ENCODE data around the gene BAAT. TPM values are rescaled to one million over a fixed set of nuclear protein-coding genes. Genes with fewer than 3 reads are reported as not detected.
A peak's percentile ranks its signal among the peaks of the same experiment; 100 is the strongest.

Gene BAAT
- total RNA-seq, 2 experiments from 2014 or later: 0.07 TPM; not detected in 1

DNA sequence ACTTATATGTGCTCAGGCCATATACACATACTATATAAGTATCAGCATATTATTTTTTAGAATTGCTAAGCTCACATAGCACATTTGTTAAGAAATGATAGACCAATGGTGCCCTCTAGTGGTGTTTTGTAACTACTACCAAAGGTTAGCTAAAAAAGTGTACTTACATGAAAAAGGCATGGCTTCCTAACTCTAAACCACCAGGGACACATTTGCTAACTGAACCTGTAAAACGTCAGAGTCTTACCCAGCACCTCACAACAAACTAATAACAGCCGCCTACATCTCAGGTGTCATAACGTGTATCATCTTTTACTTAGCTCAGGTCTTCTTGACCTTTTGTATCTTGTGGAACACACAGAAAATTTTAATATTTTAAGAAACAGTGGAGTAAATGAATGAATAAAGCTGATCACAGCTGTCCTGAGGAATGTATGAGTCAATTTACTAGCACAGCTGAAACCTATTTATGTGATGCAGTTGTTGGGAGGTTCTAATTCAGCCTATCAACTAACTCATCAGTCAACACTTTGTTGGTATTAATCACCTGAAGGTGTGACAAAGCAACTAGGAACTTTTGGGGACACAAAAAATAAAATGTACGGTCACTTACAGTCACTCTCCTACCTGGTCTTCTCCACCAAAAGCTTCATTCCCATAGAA, 72.9 kb downstream of the BAAT start:
- CTCF ChIA-PET: interaction anchor here (0.6 to 2.5 kb wide), 23 partner anchors 9 to 986 kb away, joined by 3 to 22 read pairs (median 4); no protein-coding TSS in a partner anchor
- no peaks in the 10 kb centered on the region for H3K9me3 Mint-ChIP-seq (ENCODE audit: low read depth)
- POLR2A ChIA-PET: no interaction called here
- DNase-seq: no peak
- ATAC-seq: peak; percentile 61
- no peak overlapping the region for H3K27ac Mint-ChIP-seq
- peaks cover 6% of the 10 kb centered on the region for H3K27me3 Mint-ChIP-seq
- H3K36me3 Mint-ChIP-seq (ENCODE audit: low read depth): no peaks in the 10 kb centered on the region
- intact Hi-C loops (cut with DNase I, micrococcal nuclease): loop anchor here (1.0 to 10.0 kb wide), 7 partner anchors 135 to 807 kb away; no protein-coding TSS in a partner anchor
- no peak overlapping the region for H3K4me3 Mint-ChIP-seq
- H3K4me1 Mint-ChIP-seq: no peaks in the 10 kb centered on the region

DNA sequence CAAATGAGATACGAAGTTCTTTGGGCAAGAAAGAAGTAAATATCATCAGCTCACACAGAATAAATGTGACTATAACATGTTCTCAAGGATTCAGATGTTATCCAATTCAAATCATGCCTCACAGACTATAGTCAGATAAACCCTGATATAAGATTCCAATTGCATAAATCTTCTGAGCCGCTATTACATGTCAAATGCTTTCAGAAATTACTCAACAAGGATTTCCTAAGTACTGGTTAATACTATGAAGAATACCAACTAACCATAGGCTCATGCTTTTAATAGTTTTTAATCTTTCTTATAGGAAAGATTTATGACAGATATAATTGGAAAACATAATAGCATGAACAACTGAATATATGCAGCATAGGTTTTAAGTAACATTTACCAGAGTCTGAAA, 73.6 kb downstream of the BAAT start:
- intact Hi-C loops (cut with DNase I, micrococcal nuclease): loop anchor here (1.0 to 10.0 kb wide), 7 partner anchors 134 to 806 kb away; no protein-coding TSS in a partner anchor
- Mint-ChIP-seq H3K4me1 (no peaks in the 10 kb centered on the region), H3K27ac (no peak overlapping the region), H3K36me3 (ENCODE audit: low read depth) (no peaks in the 10 kb centered on the region), H3K9me3 (ENCODE audit: low read depth) (no peaks in the 10 kb centered on the region), H3K4me3 (no peak overlapping the region), H3K27me3 (peaks cover 6% of the 10 kb centered on the region)
- no peak for DNase-seq
- ChIA-PET CTCF (interaction anchor here (0.6 to 2.5 kb wide), 20 partner anchors 8 to 985 kb away, joined by 3 to 22 read pairs (median 4); no protein-coding TSS in a partner anchor), POLR2A (no interaction called here)
- no peak for ATAC-seq

Other genes with a start within 250 kb of the BAAT start
- 10 to 100 TPM; 15.5 to 17.0 TPM for gene MRPL50, start 13.6 kb upstream of the BAAT start, total RNA-seq
- 10 to 100 TPM; 10.2 to 13.1 TPM for gene ZNF189, start 13.8 kb upstream of the BAAT start, total RNA-seq
- gene ALDOB, start 50.8 kb upstream of the BAAT start, total RNA-seq: not detected
- 10 to 100 TPM; 37.2 to 46.4 TPM for gene RNF20, start 148.8 kb upstream of the BAAT start, total RNA-seq
- gene PPP3R2, start 210.0 kb upstream of the BAAT start, total RNA-seq: not detected

All from activated CD4-positive, alpha-beta T cell treated with anti-CD3 and anti-CD28 coated beads for 36 hours (primary cell).